SH-SY5Y (cell line): ENCODE results near the gene AK5.

Experiments
- GATA2 ChIP-seq: IDR thresholded peaks from 2 replicates; pipeline ENCODE4 v1.6.1; 2011; ENCODE audit warnings: mild to moderate bottlenecking, low read depth, low read length
- GATA3 ChIP-seq: IDR thresholded peaks from 2 replicates; pipeline ENCODE4 v1.6.1; 2011; ENCODE audit warnings: low read depth, mild to moderate bottlenecking, low read length, moderate library complexity

GRCh38 chr1:77319036-77319705 is 37.4 kb downstream of the AK5 start:
- TF ChIP-seq GATA3 (no peak), GATA2 (no peak)
